ENCODE results near the gene FAM117A. TPM values are rescaled to one million over a fixed set of nuclear protein-coding genes. Genes with fewer than 3 reads are reported as not detected.

FAM117A gene
- total RNA-seq, 1 donor from 2014 or later: 14.6 TPM

DNA sequence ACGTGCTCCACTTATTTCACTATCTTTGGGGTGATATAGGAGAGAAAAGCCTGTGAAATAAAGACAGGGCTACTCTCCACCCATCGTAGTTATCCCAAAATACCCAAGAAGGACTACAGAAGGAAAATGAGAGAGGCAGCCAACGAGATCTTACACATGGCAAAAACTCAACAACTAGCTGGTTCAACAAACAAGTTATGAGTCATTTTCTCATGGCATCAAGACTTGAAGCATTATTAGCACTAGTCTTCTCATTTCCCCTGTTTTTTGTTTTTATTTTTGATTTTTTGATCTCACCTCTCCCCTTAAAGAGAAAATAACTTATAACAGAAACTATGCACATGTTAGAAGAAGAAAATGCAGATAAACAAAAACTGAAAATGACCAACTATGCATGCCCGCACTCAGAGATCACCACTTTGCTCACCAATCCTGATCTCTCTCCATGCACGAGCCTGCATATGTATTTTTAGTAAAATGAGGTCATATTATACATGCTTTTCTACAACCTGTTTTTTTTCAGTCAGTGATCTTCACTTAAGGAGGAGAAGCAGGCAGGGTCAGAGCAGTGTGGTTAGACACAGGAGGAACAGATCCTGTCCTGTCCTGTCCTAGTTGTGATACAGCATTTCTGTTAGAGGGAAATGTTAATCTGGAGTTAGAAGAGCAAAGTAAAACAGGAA, 22.8 kb downstream of the FAM117A start:
- Histone ChIP-seq H3K27me3 (no peaks in the 10 kb centered on the region), H3K4me2 (no peak overlapping the region), H3K9me3 (ENCODE audit: low read depth) (no peaks in the 10 kb centered on the region), H3K36me3 (no peaks in the 10 kb centered on the region), H3F3A (ENCODE audit: low read depth) (peaks cover 22% of the 10 kb centered on the region), H3K27ac (no peak overlapping the region), H3K4me3 (no peak overlapping the region), H3K9ac (no peak overlapping the region), H3K79me2 (ENCODE audit: low read depth) (peaks cover 28% of the 10 kb centered on the region), H4K20me1 (ENCODE audit: low read depth) (peaks cover 38% of the 10 kb centered on the region), H3K4me1 (peaks cover 16% of the 10 kb centered on the region), H2AFZ (replicated peaks) (no peak overlapping the region)
- Mint-ChIP-seq H3K36me3 (peaks cover 2% of the 10 kb centered on the region), H3K4me3 (no peak overlapping the region), H3K27me3 (ENCODE audit: insufficient read depth, low read depth) (no peaks in the 10 kb centered on the region), H3K9me3 (no peaks in the 10 kb centered on the region), H3K4me1 (no peaks in the 10 kb centered on the region), H3K27ac (no peak overlapping the region)
- TF ChIP-seq, protein P1, sequence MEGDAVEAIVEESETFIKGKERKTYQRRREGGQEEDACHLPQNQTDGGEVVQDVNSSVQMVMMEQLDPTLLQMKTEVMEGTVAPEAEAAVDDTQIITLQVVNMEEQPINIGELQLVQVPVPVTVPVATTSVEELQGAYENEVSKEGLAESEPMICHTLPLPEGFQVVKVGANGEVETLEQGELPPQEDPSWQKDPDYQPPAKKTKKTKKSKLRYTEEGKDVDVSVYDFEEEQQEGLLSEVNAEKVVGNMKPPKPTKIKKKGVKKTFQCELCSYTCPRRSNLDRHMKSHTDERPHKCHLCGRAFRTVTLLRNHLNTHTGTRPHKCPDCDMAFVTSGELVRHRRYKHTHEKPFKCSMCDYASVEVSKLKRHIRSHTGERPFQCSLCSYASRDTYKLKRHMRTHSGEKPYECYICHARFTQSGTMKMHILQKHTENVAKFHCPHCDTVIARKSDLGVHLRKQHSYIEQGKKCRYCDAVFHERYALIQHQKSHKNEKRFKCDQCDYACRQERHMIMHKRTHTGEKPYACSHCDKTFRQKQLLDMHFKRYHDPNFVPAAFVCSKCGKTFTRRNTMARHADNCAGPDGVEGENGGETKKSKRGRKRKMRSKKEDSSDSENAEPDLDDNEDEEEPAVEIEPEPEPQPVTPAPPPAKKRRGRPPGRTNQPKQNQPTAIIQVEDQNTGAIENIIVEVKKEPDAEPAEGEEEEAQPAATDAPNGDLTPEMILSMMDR (IDR thresholded peaks at IDR 0.05): no peak
- TF ChIP-seq EZH2phosphoT487 (IDR thresholded peaks at IDR 0.05) (no peak), EZH2 (IDR thresholded peaks at IDR 0.05) (no peak)
- no peak for DNase-seq (ENCODE audit: low spot score)

DNA sequence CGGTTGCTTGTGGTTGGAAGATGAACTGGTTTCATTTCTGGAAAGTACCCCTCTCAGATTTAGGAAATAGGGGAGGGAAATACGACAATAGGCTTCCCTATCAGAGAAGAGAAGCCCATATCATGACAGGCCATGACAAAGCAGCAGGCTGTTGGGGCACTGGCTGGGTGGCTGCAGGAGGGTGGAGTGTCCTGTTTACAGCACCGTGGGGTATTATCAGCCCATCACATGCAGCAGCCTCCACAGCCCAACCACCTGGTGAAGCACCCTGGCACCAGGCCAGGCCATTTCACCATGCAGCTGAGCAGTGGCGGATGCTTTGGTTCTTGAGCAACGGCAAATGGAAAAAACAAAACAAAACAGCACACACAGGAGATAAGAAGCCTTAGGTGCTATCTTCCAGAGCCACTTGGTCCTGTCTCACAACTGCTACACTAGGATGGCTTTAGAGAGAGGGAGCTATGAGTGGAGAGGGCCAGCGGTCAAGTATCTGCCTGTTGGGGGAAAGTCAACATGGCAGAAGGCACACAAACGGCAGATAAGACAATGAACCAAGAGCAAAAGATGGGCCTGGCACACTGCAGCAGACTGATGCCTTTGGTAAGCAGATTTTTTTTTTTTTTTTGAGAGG, 24.2 kb downstream of the FAM117A start:
- Histone ChIP-seq H4K20me1 (ENCODE audit: low read depth) (peaks cover 26% of the 10 kb centered on the region), H2AFZ (replicated peaks) (no peak overlapping the region), H3K36me3 (no peaks in the 10 kb centered on the region), H3F3A (ENCODE audit: low read depth) (peaks cover 22% of the 10 kb centered on the region), H3K27ac (no peak overlapping the region), H3K4me2 (no peak overlapping the region), H3K4me1 (peaks cover 16% of the 10 kb centered on the region), H3K79me2 (ENCODE audit: low read depth) (peaks cover 33% of the 10 kb centered on the region), H3K4me3 (no peak overlapping the region), H3K27me3 (no peaks in the 10 kb centered on the region), H3K9me3 (ENCODE audit: low read depth) (no peaks in the 10 kb centered on the region), H3K9ac (no peak overlapping the region)
- TF ChIP-seq, protein P1 (IDR thresholded peaks at IDR 0.05): no peak
- TF ChIP-seq EZH2phosphoT487 (IDR thresholded peaks at IDR 0.05): no peak
- no peak for TF ChIP-seq EZH2 (IDR thresholded peaks at IDR 0.05)
- no peak for DNase-seq (ENCODE audit: low spot score)
- Mint-ChIP-seq H3K4me3 (no peak overlapping the region), H3K4me1 (no peaks in the 10 kb centered on the region), H3K27me3 (ENCODE audit: insufficient read depth, low read depth) (no peaks in the 10 kb centered on the region), H3K36me3 (peaks cover 2% of the 10 kb centered on the region), H3K9me3 (no peaks in the 10 kb centered on the region), H3K27ac (no peak overlapping the region)

- H3K36me3 Mint-ChIP-seq: peaks cover 2% of the 10 kb centered on the region
- H3K79me2 ChIP-seq (ENCODE audit: low read depth): peaks cover 44% of the 10 kb centered on the region
- H3K27ac Mint-ChIP-seq: no peak overlapping the region
- no peaks in the 10 kb centered on the region for H3K36me3 ChIP-seq
- peaks cover 22% of the 10 kb centered on the region for H3F3A ChIP-seq (ENCODE audit: low read depth)
- H3K4me3 Mint-ChIP-seq: no peak overlapping the region
- no peak overlapping the region for H3K4me3 ChIP-seq
- peak overlapping the region; percentile 60 for H3K27ac ChIP-seq
- no peaks in the 10 kb centered on the region for H3K4me1 Mint-ChIP-seq
- DNase-seq (ENCODE audit: low spot score): no peak
- no peak overlapping the region for H3K9ac ChIP-seq
- no peaks in the 10 kb centered on the region for H3K27me3 Mint-ChIP-seq (ENCODE audit: insufficient read depth, low read depth)
- H3K4me2 ChIP-seq: no peak overlapping the region
- no peaks in the 10 kb centered on the region for H3K9me3 ChIP-seq (ENCODE audit: low read depth)
- peaks cover 26% of the 10 kb centered on the region for H4K20me1 ChIP-seq (ENCODE audit: low read depth)
- no peaks in the 10 kb centered on the region for H3K9me3 Mint-ChIP-seq
- no peaks in the 10 kb centered on the region for H3K27me3 ChIP-seq
- no peak overlapping the region for H2AFZ ChIP-seq (replicated peaks)
- peaks cover 16% of the 10 kb centered on the region for H3K4me1 ChIP-seq
- TF ChIP-seq EZH2 (IDR thresholded peaks at IDR 0.05) (no peak), EZH2phosphoT487 (IDR thresholded peaks at IDR 0.05) (no peak)
- TF ChIP-seq, protein P1 (IDR thresholded peaks at IDR 0.05): no peak
Measured at GRCh38 chr17:49738456-49739163, 25.3 kb downstream of the FAM117A start.
